HTR-8/SVneo (cell line): ENCODE results near the gene C16orf90.
"Not testable (repeated sequence)": the region's sequence is repeated elsewhere in the genome, so short reads cannot be mapped to it uniquely, and the experiment has no call there.

ENCODE experiments used
- DNase-seq: peaks from one replicate; pipeline ENCODE4 v3.0.0; 2011; ENCODE audit warnings: low spot score, mixed read lengths; ENCODE audit not compliant: insufficient read length
- FAIRE-seq: peaks from 2 replicates; lab custom pipeline; 2011; peaks lifted over from hg19 to GRCh38; lab: Jason Lieb, UNC

Gene C16orf90

DNA sequence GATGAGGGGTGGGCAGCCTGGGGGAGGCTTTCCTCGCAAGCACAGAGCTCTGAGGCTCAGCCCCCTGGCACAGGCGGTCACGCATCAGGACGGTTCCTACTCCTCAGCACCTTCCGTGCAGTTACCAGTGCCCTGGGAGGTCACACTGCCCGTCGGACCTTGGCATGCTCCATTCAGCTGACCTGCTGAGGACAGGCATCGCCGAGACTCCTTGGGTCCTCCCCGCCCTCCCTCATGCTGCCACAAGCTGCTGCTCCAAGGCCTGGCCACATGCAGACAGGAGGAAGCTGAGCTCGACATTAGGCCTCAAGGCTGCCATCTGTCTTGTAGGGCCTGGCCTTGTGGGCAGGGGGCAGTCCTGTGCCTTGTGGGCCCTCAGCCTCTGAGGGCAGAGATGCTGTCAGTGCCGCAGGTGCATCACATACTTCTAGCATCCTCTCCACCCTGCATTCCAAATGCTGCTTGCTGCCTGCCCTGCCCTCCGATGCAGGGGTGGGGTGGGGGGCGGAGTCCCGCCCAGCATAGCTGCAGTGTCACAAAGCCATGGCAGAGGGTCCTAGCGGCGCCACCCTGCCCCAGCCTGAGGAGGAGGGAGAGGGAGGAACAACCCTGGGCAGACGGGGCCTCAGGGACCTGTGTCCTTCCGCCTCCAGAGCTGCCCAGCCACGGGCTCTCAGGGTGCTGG is 9.3 kb downstream of the C16orf90 start:
- DNase-seq (no peak), FAIRE-seq (no peak)

DNA sequence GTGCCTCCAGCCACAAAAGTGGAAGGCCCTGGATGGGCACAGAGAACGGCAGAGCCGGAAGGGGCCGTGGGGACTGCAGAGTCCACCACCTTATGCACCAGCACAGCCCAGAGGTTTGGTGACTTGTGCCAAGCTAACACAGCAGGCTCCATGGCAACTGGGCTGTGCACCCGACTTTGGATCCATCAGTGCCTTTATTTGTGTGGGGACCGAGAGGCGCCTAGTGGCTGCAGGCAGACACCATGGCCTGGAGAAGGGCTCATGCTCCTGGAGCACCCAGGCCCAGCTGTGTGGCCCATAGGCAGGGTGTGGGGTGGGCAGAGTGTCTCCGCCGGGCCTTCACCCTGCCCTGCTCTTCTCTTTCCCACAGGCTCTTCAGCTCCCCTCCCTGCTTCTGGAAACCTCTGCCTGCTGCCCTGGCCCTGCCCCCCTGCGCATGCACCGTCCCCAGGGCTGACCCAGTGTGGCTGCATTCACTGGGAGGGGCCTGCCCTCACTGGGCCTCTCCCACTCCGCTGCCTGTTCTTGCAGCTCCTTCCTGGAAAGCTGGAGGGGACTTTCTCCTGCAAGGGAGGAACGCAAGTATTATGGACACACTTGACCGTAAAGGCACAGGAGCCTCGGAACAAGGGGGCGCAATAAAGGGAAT is 10.1 kb downstream of the C16orf90 start:
- FAIRE-seq (no peak), DNase-seq (no peak)

GRCh38 chr16:3484318-3485096 is 10.8 kb downstream of the C16orf90 start:
- FAIRE-seq (no peak), DNase-seq (no peak)

DNA sequence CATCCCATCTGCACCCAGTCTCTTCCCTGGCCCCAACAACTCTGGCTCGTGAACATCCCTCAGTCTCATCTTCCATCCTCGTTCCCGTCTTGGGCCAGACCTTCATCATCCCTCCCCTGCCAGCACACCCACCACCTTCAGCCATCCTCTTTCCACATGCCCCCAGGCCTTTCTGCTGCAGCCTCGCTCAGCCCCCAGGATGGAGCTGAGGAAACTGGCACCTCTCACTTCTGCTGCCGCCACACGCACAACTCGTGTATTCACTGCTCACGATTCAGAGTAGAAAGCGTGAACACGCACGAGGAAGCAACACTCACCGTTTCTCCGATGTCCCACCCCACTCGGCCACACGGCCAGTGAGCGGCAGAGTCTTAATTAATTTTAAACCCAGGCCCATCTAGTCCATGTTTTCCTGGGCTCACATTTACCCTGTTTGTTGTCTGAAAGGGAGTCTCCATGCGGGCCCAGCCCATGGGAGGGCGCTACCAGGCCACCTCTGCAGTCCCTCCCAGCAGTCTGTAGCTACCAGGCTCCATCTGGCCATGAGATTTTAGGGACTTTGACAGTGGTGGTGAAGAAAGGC is 12.5 kb downstream of the C16orf90 start:
- FAIRE-seq = no peak
- DNase-seq = no peak

DNA sequence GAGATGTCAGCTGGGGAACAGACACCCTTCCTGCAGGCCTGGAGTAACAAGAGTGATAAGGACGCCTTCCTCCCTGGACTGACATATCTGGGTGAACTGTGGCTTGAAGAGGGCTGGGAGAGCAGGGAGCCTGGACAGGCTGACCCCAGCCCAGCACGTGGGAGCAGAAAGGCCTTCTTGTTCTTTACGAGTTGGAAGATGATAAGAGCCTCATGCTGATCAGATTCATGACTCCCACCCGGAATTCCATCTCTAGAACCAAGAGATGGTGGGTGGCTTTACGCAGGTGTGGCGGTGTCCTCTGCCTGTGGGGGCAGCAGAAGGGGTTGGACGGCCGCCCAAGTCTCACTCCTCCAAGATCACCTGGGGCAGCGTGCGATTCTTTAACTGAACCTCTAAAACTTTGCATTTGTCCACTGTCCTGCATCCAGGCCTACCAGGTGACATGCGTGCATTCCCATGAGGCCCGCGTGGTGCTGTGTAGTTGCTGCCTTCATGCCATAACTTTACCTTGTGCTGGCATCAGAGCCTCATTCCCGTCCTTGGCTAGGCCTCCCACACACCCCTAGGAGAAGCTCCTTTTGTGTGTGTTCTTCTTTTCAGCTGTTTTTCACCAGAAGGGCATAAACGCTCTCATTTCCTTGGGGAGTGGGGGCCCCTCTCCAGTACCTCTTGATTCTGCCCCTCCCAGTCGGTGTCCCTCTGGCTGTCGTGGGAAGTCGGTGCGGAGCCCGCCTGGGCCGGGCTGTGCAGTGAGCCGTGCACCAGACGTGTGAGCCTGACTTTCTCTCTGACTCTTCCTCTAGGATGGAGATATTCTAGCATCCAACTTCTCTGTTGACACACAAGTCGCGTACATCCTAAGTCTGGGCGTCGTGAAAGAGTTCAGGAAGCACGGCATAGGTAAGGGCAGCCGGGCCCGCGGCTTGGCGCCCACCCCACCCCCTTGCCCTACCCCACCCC is 13.3 kb downstream of the C16orf90 start:
- DNase-seq = no peak
- no peak for FAIRE-seq

DNA sequence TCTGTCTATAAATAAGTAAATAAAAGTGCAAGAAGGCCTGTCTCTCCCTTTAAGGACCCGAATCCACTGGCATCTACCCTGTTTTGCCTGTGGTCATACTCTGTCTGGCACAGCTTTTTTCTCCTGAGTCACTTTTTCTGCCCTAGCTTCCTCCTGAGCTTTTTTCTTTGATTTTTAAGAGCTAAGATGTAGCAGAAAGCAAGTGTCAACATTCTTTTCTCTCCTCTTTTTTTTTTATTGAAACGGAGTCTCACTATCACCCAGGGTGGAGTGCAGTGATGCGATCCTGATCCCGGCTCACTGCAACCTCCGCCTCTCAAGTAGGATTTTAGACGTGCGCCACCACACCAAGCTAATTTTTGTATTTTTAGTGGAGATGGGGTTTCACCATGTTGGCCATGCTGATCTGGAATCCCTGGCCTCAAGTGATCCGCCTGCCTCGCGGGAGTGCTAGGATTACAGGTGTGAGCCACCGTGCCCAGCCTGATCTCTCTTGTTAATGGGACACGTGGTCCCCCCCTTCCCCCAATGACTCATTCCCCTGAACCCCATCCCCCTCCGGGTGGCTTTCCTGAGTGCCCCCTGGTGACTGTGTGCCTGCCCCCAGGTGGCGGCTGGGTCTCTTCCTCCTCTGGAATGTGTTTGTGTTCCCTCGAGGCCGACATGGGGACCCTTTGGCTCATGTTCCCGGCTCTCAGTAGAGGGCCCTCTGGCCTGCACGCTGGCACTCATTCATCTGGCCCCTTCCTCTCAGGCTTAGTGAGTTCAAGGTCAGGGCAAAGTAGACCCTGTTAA is 14.2 kb downstream of the C16orf90 start:
- DNase-seq (no peak), FAIRE-seq (no peak)

DNA sequence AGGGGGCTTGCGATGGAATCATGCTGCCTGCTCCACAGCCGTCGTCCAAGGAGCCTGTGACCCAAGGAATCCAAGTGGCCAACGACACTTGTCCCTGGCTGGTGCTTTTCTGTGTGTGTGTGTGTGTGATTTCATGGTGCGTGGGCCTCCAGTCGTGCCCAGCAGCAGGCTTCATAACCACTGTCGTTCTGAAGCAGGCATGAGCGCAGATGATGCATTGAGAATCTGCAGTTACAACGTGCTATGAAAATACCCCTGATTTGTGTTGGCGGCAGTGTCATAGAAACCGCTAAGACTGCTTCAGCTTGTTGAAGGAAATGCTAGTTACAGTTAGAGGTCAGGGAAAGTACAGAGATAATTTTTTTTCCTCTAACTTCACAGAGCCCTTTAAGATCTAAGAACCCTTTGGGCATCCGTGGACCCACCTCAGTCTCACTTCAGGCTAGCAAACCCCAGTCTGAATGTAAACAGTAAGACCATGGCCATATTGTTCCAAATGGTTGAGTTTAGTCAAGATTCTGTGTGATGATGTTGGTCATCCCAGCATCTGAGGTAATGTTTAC is 15.6 kb downstream of the C16orf90 start:
- DNase-seq (no peak), FAIRE-seq (no peak)

GRCh38 chr16:3478242-3478925 is 16.9 kb downstream of the C16orf90 start:
- no peak for FAIRE-seq
- DNase-seq = no peak

GRCh38 chr16:3476409-3476808 is 18.9 kb downstream of the C16orf90 start:
- FAIRE-seq = no peak
- DNase-seq = no peak

DNA sequence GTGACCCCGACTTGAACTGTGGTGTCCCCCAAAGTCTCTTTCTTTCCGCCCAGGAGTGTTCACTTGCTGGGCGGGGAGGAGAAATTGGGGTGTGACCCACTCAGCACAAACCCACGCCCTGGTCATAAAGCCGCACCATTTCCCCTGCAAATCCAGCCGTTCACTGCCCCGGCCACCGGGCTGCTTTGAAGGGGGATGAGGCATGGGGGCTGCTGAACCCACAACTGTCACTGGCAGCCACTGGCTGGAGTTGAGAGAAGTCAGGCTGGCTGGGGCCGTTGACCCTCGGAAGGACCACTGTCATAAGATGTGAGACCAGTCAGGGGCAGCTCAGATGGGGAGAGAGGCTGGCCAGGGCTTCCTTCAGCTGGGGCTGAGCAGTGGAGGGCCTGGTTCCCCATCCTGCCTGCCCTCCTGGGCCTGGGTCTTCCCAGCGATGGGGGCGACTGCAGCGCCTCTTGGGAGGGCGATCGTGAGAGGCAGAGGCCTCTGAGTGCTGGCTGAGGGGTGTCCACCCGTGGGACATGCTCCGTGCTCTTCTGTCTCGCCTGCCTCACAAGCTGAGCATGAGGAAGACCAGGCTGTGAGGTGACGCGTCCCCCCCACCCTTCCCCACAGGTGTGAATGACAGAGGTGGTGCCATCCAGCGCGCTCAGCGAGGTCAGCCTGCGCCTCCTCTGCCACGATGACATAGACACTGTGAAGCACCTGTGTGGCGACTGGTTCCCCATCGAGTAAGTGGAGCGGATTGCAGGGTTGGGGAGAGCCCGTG is 19.5 kb downstream of the C16orf90 start:
- FAIRE-seq (no peak), DNase-seq (no peak)

DNA sequence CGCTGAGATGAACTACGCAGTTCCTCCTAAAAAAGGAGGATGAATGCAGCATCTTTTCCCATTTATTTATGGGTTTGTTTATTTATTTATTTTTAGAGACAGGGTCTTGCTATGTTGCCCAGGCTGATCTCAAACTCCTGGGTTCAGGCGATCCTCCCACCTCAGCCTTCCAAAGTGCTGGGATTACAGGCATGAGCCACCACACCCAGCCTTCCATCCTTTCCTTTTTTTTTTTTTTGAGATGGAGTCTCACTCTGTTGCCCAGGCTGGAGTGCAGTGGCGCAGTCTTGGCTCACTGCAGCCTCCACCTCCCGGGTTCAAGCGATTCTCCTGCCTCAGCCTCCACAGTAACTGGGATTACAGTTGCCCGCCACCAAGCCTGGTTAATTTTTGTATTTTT is 20.4 kb downstream of the C16orf90 start:
- not testable (repeated sequence) for DNase-seq, FAIRE-seq

GRCh38 chr16:3474136-3474779 is 21.0 kb downstream of the C16orf90 start:
- no peak for FAIRE-seq
- DNase-seq = no peak

DNA sequence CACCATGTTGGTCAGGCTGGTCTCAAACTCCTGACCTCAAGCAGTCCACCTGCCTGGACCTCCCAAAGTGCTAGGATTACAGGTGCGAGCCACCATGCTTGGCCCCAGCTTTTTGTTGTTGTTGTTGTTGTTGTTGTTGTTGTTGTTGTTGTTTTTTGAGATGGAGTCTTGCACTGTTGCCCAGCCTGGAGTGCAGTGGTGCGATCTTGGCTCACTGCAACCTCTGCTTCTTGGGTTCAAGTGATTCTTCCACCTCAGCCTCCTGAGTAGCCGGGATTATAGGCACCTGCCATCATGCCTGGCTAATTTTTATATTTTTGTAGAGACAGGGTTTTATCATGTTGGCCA is 21.7 kb downstream of the C16orf90 start:
- not testable (repeated sequence) for DNase-seq, FAIRE-seq

DNA sequence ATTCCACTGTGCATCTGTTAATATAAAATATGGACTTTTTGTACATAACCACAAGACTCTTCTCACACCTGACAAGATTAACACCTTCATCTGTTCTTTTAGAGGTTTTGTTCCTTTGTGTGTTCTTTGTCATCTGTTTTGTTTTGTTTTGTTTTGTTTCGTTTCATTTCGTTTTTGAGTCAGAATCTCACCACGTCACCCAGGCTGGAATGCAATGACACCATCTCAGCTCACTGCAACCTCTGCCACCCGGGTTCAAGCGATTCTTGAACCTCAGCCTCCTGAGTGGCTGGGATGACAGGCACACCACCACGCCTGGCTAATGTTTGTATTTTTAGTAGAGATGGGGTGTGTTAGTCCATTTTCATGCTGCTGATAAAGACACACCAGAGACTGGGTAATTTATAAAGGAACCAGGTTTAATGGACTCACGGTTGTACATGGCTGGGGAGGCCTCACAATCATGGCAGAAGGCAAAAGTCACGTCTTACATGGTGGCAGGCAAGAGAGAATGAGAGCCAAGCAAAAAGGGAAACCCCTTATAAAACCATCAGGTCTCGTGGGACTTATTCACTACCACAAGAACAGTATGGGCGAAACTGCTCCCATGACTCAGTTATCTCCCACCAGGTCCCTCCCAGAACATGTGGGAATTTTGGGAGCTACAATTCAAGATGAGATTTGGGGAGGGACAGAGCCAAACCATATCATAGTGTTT is 22.3 kb downstream of the C16orf90 start:
- DNase-seq (no peak), FAIRE-seq (no peak)

DNA sequence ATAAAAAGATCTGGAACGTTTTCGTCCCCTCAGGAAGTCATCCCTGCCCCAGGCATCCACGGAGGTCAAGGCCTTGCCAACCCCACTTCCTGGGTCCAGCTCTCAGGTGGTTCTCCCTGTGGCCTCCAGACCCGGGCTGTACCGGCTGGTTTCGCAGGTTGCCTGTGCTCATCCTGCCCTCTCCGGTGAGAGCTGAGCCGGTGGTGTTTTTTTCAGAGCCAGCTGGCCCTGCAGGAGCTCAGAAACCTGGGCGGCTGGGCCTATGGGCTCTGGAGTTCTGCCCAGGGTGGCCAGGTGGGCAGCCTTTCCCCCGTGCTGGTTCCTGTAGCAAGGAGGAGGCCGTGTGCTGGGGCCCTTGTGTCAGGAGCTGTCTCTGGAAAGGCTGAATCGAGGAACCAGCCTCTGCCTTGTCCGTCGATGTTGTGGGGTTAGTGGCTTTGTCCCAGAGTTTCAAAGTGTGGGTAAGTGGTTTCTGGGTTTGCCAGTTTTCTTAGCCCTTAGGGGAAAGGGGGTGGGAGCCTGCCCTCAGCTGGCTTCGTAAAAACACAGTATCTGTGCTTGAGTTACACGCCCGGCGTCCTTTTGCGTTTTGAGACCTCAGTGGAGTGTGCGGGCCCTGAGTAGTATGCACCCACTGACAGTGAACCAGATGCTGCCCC is 23.6 kb downstream of the C16orf90 start:
- DNase-seq = no peak
- no peak for FAIRE-seq

DNA sequence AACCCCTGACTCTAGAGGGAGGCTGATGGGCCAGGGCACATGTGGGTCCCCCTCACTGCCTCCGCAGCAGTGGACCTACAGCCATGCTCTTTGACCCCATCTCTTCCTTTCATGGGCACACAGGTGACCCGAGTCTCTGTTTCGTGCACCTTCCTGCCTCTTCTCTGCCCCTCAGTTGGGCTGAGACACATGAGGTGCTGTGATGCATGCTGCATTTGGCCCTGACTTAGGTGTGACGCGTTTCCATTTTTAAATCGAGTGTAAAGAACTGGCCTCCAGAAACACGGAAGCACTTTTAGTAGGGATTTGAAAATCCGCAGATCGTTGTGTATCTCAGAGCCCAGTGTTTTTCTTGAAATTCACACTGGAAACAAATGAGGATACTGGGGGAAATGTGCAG is 24.6 kb downstream of the C16orf90 start:
- DNase-seq = no peak
- FAIRE-seq = peak; percentile 20
